Kidney epithelial cell (primary cell): ENCODE measurements around the gene DGKI. TPM values are rescaled to one million over a fixed set of nuclear protein-coding genes. Genes with fewer than 3 reads are reported as not detected.

ENCODE experiments used
- DNase-seq: peaks from one replicate; pipeline ENCODE4 v3.0.0-alpha.2; 2010; ENCODE audit warnings: low read depth
- H3K27me3 ChIP-seq: 2 replicates; pipeline ENCODE4 v1.6.0; 2011; ENCODE audit warnings: low read length; ENCODE audit not compliant: control insufficient read depth, insufficient read depth
- H3K36me3 ChIP-seq: 2 replicates; pipeline ENCODE4 v1.5.1; 2011; ENCODE audit warnings: low read length; ENCODE audit not compliant: control insufficient read depth, insufficient read depth
- H3K4me3 ChIP-seq: 2 replicates; pipeline ENCODE4 v1.5.1; 2011; ENCODE audit warnings: low read depth, mild to moderate bottlenecking, control low read depth, low read length
- total RNA-seq: library from RNA; depleted of rRNA; stranded (reverse); fragments of >200 nt; gene quantifications from 2 replicates; pipeline ENCODE4 v1.2.3, GENCODE V29; 2015
- TF ChIP-seq, protein P1 (sequence below): IDR thresholded peaks from 2 replicates; pipeline ENCODE4 v1.5.1; 2011; ENCODE audit warnings: mild to moderate bottlenecking, moderate library complexity, low read length, control low read depth, inconsistent platforms; ENCODE audit not compliant: insufficient read depth, poor library complexity, severe bottlenecking

The DGKI gene
- total RNA-seq, 1 donor from 2014 or later: 3.5 TPM

DNA sequence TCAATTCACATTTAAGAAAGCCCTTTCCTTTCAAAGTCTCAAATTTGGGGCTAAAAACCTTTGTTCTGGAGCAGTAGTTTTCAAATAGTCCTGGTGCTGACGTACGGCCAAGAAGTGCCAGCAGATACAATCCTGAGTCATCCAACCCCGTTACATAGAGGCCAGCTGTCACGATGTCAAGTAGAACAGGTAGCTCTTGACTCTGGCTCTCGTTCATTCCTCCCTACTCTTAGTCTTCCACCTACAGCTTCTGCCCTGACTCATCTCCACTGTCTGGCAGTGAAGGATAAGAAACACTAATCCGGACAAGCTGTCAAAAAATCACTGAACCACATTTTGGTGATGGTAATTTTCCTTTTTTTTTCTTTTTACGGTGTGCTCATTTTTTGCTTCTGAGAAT, 370.8 kb downstream of the DGKI start:
- Histone ChIP-seq H3K4me3 (no peak overlapping the region), H3K36me3 (no peaks in the 10 kb centered on the region), H3K27me3 (no peaks in the 10 kb centered on the region)
- DNase-seq: no peak
- TF ChIP-seq, protein P1, sequence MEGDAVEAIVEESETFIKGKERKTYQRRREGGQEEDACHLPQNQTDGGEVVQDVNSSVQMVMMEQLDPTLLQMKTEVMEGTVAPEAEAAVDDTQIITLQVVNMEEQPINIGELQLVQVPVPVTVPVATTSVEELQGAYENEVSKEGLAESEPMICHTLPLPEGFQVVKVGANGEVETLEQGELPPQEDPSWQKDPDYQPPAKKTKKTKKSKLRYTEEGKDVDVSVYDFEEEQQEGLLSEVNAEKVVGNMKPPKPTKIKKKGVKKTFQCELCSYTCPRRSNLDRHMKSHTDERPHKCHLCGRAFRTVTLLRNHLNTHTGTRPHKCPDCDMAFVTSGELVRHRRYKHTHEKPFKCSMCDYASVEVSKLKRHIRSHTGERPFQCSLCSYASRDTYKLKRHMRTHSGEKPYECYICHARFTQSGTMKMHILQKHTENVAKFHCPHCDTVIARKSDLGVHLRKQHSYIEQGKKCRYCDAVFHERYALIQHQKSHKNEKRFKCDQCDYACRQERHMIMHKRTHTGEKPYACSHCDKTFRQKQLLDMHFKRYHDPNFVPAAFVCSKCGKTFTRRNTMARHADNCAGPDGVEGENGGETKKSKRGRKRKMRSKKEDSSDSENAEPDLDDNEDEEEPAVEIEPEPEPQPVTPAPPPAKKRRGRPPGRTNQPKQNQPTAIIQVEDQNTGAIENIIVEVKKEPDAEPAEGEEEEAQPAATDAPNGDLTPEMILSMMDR: no peak

DNA sequence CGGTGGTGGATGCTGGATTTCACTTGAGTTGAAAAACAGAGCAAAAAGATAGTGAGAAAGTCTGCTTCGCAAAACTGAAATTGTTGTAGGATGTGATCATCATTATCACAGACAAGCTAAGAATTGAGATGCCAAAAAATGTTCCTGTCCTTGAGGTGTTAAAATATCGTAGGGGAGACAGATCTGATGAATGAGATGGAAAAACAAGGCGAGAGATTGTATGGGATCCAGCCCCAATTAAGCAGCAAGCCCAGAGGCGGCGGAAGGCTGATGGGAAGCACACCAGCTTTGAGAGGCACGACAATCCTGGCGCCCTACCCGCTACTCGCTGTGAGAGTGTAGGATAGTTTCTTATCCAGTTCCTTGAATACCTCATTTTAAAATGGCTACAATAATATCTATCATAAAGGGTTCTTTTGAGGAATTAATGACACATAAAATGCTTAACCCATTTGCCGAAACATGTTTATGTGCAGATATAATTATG, 372.2 kb downstream of the DGKI start:
- TF ChIP-seq, protein P1: no peak
- Histone ChIP-seq H3K36me3 (no peaks in the 10 kb centered on the region), H3K27me3 (no peaks in the 10 kb centered on the region), H3K4me3 (no peak overlapping the region)
- no peak for DNase-seq

DNA sequence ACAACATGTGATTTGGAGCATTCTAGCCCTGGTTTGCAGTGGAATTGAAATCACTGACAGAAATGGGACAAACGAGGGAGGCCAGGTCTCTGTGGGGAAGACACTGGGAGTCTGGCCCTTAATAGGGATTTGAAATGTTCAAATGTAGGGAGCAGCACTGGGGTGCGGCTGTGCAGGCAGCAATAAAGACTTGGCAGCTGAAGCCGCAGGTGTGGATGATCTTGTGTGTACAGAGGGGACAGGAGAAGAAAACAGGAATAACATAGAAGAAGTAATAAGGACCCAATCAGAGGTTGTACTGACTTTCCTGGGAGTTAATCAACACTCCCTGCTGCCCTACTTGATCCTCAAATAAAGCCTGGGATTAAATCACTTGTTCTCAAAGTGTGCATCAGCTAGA, 375.6 kb downstream of the DGKI start:
- DNase-seq: no peak
- no peaks in the 10 kb centered on the region for H3K36me3 ChIP-seq
- H3K4me3 ChIP-seq: no peak overlapping the region
- no peaks in the 10 kb centered on the region for H3K27me3 ChIP-seq
- TF ChIP-seq, protein P1: no peak

DNA sequence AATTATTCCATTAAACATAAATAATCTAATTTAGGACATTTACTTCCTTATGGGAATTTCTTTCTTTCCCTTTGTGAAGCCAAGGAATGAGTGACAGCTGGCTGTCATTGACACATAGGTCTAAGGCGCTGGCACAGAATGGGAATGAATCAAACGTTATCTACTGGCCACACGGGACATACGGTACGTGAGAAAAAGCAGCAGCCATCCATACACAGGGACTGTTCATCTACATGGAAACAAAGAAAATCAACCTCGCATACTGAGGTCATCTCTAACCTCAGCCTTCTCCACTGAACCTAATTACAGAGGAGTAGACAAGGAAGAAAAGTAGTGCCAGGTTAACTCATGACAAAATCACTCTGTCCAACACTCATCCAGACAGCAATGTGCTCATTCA, 376.9 kb downstream of the DGKI start:
- Histone ChIP-seq H3K4me3 (no peak overlapping the region), H3K27me3 (no peaks in the 10 kb centered on the region), H3K36me3 (no peaks in the 10 kb centered on the region)
- TF ChIP-seq, protein P1: no peak
- DNase-seq: no peak

DNA sequence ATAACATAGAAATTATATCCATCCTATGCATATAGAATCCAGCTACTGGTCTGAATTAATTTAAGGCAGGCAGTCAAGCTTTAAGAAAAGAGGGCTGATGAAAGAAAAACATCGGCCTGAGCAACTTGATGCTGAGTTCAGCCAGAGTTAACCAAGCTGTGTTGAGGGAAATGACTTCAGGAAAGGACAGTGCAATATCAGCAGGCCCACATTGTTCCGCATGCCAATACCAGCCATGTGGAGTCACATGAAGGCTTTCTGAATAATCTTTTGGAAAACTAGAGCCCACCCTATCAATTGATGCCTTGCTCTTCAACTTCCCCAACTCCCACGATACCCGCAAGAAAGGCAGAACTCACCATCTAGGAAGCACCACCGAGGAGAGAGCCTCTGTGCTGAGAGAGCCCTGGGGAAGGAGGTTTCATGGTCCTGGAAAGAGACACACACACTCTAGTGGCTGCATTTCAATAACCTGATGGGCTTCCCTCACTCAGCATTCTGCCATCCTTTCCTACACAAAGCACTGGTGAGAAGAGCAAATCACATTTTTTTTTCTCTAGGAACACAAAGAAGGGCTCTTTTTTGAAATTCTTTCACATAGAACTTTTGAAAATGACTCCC, 377.5 kb downstream of the DGKI start:
- H3K27me3 ChIP-seq: no peaks in the 10 kb centered on the region
- DNase-seq: no peak
- TF ChIP-seq, protein P1: no peak
- H3K4me3 ChIP-seq: no peak overlapping the region
- no peaks in the 10 kb centered on the region for H3K36me3 ChIP-seq

DNA sequence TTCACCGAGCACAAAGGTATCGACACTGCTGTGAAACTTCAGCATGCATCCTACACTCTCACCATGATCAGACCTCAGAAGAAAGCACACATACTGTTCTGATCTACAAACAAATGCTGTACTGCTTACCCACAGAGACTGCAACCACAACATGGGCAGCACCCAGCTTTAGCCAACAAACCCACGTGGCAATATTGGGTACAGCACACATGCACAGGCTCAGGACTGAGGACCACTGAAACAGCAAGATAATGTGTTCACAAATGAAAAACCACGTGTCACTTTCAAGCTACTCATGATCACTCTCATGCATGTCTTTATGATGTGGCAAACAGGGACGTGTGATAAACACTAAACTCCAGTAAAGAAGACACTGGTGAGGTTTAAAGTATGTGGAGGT, 383.9 kb downstream of the DGKI start:
- no peak overlapping the region for H3K4me3 ChIP-seq
- H3K27me3 ChIP-seq: no peaks in the 10 kb centered on the region
- TF ChIP-seq, protein P1: no peak
- DNase-seq: no peak
- H3K36me3 ChIP-seq: no peaks in the 10 kb centered on the region
